ENCODE results near the gene VAV2.

DNA sequence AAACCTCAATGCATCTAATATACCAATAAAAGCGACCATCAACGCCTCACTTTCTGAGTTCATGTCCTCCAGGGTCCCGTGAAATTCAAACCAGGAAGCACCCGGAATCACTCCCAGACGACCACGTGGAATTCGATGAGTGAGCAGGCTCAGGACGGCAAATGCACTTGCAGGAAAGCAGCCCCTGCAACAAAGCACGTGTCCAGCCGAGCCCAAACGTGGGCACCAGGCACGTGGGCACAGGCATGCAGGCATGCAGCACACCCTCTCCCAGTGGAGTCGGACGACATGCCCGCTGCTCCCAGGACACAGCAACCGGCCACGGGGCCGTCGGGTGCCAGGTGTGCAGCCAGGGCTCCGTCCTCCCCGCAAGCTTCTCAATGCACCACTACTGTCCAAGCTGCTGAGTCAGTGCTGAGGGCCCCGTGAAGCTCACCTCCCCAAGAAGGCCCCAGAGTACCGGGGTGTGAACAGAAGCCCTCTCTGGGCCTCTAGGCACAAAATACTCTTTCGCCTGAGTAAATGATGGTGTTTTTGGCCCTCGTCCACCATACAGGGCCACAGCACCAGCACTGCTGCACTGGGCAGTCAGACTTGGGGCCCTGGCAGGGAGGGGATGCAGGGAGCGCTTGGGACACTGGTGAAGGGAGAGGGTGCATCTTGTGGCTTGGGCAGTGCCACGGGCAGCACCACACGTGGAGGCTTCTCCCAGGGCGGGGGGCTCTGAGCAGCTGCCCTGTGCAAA, 87.6 kb downstream of the VAV2 start:
- TF ChIP-seq, protein P1, sequence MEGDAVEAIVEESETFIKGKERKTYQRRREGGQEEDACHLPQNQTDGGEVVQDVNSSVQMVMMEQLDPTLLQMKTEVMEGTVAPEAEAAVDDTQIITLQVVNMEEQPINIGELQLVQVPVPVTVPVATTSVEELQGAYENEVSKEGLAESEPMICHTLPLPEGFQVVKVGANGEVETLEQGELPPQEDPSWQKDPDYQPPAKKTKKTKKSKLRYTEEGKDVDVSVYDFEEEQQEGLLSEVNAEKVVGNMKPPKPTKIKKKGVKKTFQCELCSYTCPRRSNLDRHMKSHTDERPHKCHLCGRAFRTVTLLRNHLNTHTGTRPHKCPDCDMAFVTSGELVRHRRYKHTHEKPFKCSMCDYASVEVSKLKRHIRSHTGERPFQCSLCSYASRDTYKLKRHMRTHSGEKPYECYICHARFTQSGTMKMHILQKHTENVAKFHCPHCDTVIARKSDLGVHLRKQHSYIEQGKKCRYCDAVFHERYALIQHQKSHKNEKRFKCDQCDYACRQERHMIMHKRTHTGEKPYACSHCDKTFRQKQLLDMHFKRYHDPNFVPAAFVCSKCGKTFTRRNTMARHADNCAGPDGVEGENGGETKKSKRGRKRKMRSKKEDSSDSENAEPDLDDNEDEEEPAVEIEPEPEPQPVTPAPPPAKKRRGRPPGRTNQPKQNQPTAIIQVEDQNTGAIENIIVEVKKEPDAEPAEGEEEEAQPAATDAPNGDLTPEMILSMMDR (IDR thresholded peaks at IDR 0.05), result no peak
- TF ChIP-seq ZFX (IDR thresholded peaks at IDR 0.05; ENCODE audit: borderline replicate concordance), result no peak
